Right atrium auricular region (tissue), 2 donors: ENCODE data around the gene KAZN. TPM values are rescaled to one million over a fixed set of nuclear protein-coding genes. Genes with fewer than 3 reads are reported as not detected.

ENCODE experiments used
- DNase-seq: peaks from one replicate; pipeline ENCODE4 v3.0.0-alpha.2; 2019; ENCODE audit warnings: low spot score
- H3K27ac ChIP-seq, 2 donors: fragments of 200-600 bp; sonication (generic); 1 replicate in 1 of 2; 2 replicates in 1 of 2; pipeline ENCODE4 v1.5.1; 2016 to 2019
- H3K27me3 ChIP-seq, 2 donors: fragments of 200-600 bp; sonication (generic); one replicate each; pipeline versions ENCODE4 v1.5.1 to v1.6.0; 2017 to 2019
- H3K36me3 ChIP-seq: fragments of 200-600 bp; sonication (generic); one replicate; pipeline ENCODE4 v1.5.1; 2016
- H3K4me1 ChIP-seq, 2 donors: fragments of 200-600 bp; sonication (generic); one replicate each; pipeline versions ENCODE4 v1.5.1 to v1.6.0; 2017 to 2019
- H3K4me3 ChIP-seq, 2 donors: fragments of 200-600 bp; sonication (generic); 1 replicate in 1 of 2; 2 replicates in 1 of 2; pipeline ENCODE4 v1.5.1; 2017 to 2019; ENCODE audit warnings: mild to moderate bottlenecking in 1 of 2, moderate library complexity in 1 of 2
- H3K9me3 ChIP-seq, 2 donors: fragments of 200-600 bp; sonication (generic); one replicate each; pipeline ENCODE4 v1.5.1; 2019
- CTCF ChIP-seq, 2 donors: fragments of 200-600 bp; sonication (generic); IDR thresholded peaks; one replicate each; pipeline ENCODE4 v1.5.1; 2019; ENCODE audit warnings: antibody characterized with exemption in 2 of 2
- total RNA-seq, 2 donors: library from RNA; depleted of rRNA; stranded (reverse); fragments of >200 nt; gene quantifications; one replicate each; pipeline ENCODE4 v1.1.0, GENCODE V29; 2016

Gene KAZN
- total RNA-seq, 2 donors from 2014 or later, result 3.9 to 6.8 TPM

DNA sequence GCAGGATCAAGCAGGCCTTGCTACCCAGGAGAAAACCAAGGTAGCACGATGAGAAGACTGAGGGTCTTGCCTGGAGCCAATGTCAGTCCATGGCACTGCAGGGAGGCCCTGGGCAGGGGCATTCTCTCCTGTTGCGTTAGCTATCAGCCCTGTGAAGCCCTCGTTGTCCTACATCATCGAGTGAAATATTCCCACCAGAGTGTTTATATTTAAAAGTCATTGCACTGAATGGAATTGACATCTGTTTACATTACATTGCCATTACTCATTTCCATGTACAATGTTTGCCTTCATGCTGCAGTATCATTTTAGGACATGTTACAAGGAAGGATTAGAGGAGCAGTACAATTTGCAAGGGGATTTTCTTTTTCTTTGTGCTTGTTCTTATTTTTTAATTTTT lies 243.9 kb downstream of the KAZN start:
- no peaks in the 10 kb centered on the region for H3K27me3 ChIP-seq
- no peaks in the 10 kb centered on the region for H3K36me3 ChIP-seq
- DNase-seq, result no peak
- no peak overlapping the region for H3K27ac ChIP-seq
- no peak for TF ChIP-seq CTCF (IDR thresholded peaks at IDR 0.05)
- no peaks in the 10 kb centered on the region for H3K4me1 ChIP-seq
- H3K9me3 ChIP-seq, result peaks cover 6 to 25% of the 10 kb centered on the region in 2 donors
- H3K4me3 ChIP-seq, result no peak overlapping the region

DNA sequence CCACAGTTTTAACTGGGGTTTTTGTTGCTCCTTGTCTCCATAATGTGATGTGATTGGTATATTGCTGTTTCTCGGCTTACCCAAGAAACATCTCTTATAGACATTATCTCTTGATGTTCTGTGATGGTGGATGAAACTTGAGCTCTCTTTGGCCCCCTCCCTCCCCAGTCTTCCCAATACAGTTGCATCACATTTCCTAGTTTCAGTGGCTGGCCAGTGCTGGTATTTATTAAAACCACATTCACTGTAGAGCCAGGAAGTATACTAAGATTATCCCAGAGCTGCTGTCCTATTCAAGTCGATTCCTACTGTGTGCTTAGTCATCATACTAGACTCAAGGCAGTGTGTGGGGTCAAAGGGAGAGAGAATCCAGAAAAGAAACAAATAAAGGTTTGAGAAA lies 244.4 kb downstream of the KAZN start:
- H3K4me1 ChIP-seq, result no peaks in the 10 kb centered on the region
- no peak overlapping the region for H3K27ac ChIP-seq
- no peaks in the 10 kb centered on the region for H3K36me3 ChIP-seq
- no peaks in the 10 kb centered on the region for H3K27me3 ChIP-seq
- TF ChIP-seq CTCF (IDR thresholded peaks at IDR 0.05), result no peak
- no peak for DNase-seq
- H3K4me3 ChIP-seq, result no peak overlapping the region
- peaks cover 6 to 25% of the 10 kb centered on the region in 2 donors for H3K9me3 ChIP-seq

DNA sequence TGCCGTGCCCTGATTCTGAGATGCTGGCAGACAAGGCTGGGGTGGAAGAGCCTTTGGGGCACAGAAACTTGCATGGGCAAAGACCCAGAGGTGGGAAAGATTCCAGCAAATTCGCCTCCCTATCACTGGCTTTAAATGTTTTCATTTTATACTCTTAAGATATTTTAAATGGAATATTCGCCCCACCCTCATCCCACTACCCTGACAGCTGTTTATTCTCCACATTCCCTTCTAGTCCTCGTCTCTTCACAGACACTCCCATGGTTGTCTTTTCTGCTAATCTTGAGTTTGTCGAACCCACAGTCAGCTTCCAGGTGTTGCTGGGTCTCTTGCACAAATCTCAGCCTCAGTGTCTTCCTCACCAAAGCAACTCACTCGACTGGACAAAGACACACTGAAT lies 245.0 kb downstream of the KAZN start:
- Histone ChIP-seq H3K27ac (no peak overlapping the region), H3K36me3 (no peaks in the 10 kb centered on the region), H3K4me1 (no peaks in the 10 kb centered on the region), H3K4me3 (no peak overlapping the region), H3K9me3 (peaks cover 6 to 25% of the 10 kb centered on the region in 2 donors), H3K27me3 (no peaks in the 10 kb centered on the region)
- no peak for TF ChIP-seq CTCF (IDR thresholded peaks at IDR 0.05)
- DNase-seq, result no peak

DNA sequence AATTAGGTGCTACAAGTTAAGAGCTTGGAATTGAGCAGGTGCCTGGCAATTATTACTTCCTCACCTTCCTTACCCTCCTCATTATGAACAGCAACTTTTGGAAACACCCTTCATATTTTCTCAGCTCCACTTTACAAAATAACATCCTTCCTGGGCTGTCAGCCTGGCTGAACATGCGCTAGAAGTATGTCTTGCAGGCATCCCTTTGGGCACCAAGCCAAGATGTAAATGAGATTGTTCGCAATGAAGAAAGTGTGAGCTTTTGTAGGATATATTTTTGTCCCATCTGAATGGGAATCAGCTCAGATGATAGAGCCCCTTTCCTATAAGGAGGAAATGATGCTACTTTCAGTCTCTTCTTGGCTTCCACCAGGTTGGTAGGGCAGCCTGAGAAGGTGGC lies 245.9 kb downstream of the KAZN start:
- DNase-seq, result no peak
- H3K4me3 ChIP-seq, result no peak overlapping the region
- no peaks in the 10 kb centered on the region for H3K27me3 ChIP-seq
- no peak for TF ChIP-seq CTCF (IDR thresholded peaks at IDR 0.05)
- H3K9me3 ChIP-seq, result peaks cover 6 to 25% of the 10 kb centered on the region in 2 donors
- no peaks in the 10 kb centered on the region for H3K36me3 ChIP-seq
- no peak overlapping the region for H3K27ac ChIP-seq
- no peaks in the 10 kb centered on the region for H3K4me1 ChIP-seq

DNA sequence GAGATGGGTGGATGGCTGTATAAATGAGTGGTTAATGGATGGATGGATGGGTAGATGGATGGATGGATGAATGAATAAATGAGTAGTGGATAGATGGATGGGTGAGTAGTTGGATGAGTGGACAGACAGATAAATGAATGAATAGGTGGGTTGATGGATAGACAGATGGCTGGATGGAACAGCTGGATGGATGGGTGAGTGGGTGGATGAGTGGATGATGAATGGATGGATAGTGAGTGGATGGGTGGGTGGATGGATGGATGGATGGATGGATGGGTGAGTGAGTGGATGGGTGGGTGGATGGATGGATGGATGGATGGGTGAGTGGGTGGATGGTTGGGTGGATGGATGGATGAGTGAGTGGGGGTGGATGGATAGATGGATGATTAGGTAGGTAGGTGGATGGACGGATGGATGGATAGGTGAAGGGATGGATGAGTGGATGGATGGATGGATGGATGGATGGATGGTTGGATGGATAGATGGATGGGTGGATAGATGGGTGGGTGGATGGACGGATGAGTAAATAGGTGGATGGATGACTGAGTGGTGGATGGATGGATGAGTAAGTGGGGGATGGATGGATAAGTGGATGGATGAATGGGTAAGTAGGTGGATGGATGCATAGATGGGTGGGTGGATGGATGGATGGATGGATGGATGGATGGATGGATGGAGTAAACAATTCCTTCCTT lies 246.6 kb downstream of the KAZN start:
- no peak for TF ChIP-seq CTCF (IDR thresholded peaks at IDR 0.05)
- no peak for DNase-seq
- H3K4me3 ChIP-seq, result no peak overlapping the region

DNA sequence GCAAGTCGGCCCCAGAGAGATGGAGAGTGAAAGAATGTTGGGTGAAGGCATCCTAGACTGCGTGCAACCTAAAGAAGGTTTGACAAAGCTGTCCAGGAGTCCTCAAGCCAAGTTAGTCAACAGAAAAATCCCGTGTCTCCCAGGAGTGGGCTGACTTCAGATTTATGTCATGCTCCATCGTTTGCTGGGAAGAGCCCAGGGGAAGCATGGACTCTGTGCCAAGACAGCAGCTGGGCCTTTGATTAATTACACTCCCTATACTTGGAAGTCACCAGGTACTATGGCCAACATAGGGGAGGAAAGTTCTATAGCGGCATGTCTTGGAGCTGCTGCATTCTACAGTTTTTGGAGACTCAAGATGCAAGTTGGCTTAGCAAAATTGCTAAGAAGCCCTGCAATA lies 247.4 kb downstream of the KAZN start:
- DNase-seq, result no peak
- no peaks in the 10 kb centered on the region for H3K36me3 ChIP-seq
- no peak overlapping the region for H3K4me3 ChIP-seq
- H3K4me1 ChIP-seq, result no peaks in the 10 kb centered on the region
- TF ChIP-seq CTCF (IDR thresholded peaks at IDR 0.05), result no peak
- no peaks in the 10 kb centered on the region for H3K27me3 ChIP-seq
- H3K27ac ChIP-seq, result no peak overlapping the region
- H3K9me3 ChIP-seq, result peaks cover 6 to 23% of the 10 kb centered on the region in 2 donors

More for the DNA sequence above, 246.6 kb downstream of the KAZN start:
- Histone ChIP-seq H3K9me3 (peaks cover 6 to 25% of the 10 kb centered on the region in 2 donors), H3K4me1 (no peaks in the 10 kb centered on the region), H3K27ac (no peak overlapping the region), H3K27me3 (no peaks in the 10 kb centered on the region), H3K36me3 (no peaks in the 10 kb centered on the region)
